ENCODE results near the gene PSMA8. TPM values are rescaled to one million over a fixed set of nuclear protein-coding genes. Genes with fewer than 3 reads are reported as not detected.
A peak's percentile ranks its signal among the peaks of the same experiment; 100 is the strongest.

The PSMA8 gene
- total and polyA plus RNA-seq, 2 of the 13 experiments (the other 11 are each of a cell fraction or from before 2014, with no cell fraction given): not detected

GRCh38 chr18:26090130-26091046, 43.3 kb upstream of the PSMA8 start, which contains the start of gene SS18 (continued):
- no peak for TF ChIP-seq LRRFIP1 (CRISPR knock-in tag; conservative IDR thresholded peaks at IDR 0.05)
- TF ChIP-seq SALL1 (CRISPR knock-in tag; IDR thresholded peaks at IDR 0.05): no peak; the same call in 1 of the 2 replicates
- TF ChIP-seq MIXL1 (CRISPR knock-in tag; IDR thresholded peaks at IDR 0.05): no peak
- TF ChIP-seq ZNF564 (CRISPR knock-in tag; IDR thresholded peaks at IDR 0.05): peak; percentile 79; the same call in 1 of the 2 replicates
- TF ChIP-seq ZNF709 (CRISPR knock-in tag; IDR thresholded peaks at IDR 0.05): peak; percentile 1; the same call in 1 of the 2 replicates
- peak; percentile 40 for TF ChIP-seq ZNF546 (CRISPR knock-in tag; conservative IDR thresholded peaks at IDR 0.05)
- peak; percentile 53; the same call in 1 of the 2 replicates for TF ChIP-seq DMAP1 (CRISPR knock-in tag; IDR thresholded peaks at IDR 0.05)
- TF ChIP-seq RFX1 (IDR thresholded peaks at IDR 0.05): no peak
- TF ChIP-seq ARID5B (CRISPR knock-in tag; IDR thresholded peaks at IDR 0.05): no peak; the same call in 1 of the 2 replicates
- no peak; the same call in 1 of the 2 replicates for TF ChIP-seq TFE3 (CRISPR knock-in tag; IDR thresholded peaks at IDR 0.05)
- no peak for TF ChIP-seq ZBTB26 (CRISPR knock-in tag; IDR thresholded peaks at IDR 0.05; ENCODE audit: borderline replicate concordance)
- TF ChIP-seq ZNF878 (CRISPR knock-in tag; IDR thresholded peaks at IDR 0.05): peak; percentile 85
- no peak; the same call in 1 of the 2 replicates for TF ChIP-seq ZNF451 (CRISPR knock-in tag; IDR thresholded peaks at IDR 0.05)
- peak; percentile 75; the same call in 1 of the 2 replicates for TF ChIP-seq ZNF350 (CRISPR knock-in tag; IDR thresholded peaks at IDR 0.05; ENCODE audit: borderline replicate concordance, low read depth)
- no peak for TF ChIP-seq CHD4 (IDR thresholded peaks at IDR 0.05; ENCODE audit: borderline replicate concordance, low read length)
- 0 out of 2 replicates have a peak, but pooled peaks have one; percentile 24 for TF ChIP-seq ZNF264 (CRISPR knock-in tag; IDR thresholded peaks at IDR 0.05)
- TF ChIP-seq KLF6 (CRISPR knock-in tag; IDR thresholded peaks at IDR 0.05): peak; percentile 88
- TF ChIP-seq THAP7 (CRISPR knock-in tag; IDR thresholded peaks at IDR 0.05): 0 out of 2 replicates have a peak, but pooled peaks have one; percentile 25
- TF ChIP-seq MAX (IDR thresholded peaks at IDR 0.05): peak; percentile 58

Data from HepG2 (cell line).